COLO668 (cell line): Measurements from ENCODE around the gene AEBP1.

Experiments
- DNase-seq: peaks from one replicate; lab custom pipeline; 2025; ENCODE audit not compliant: unreplicated experiment; lab: John Stamatoyannopoulos, UW

The AEBP1 gene

DNA sequence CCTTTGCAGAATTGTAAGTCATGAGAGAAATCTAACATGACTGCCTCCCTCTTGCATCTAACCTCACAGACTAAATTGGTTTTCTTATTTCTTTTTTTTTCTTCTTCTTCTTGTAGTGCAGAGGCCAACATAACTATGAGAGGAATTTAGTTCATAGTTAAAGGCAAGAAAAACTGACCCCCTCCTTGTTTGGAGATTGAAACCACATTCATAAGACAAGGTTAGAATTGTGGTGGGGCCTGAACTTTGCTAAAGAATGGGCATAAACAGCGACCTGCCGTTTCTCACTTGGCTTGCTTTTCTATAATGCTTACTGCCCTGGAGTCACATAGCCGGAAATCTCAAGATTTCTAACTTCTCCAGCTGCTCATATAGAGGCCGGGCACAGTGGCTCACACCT, 19.4 kb upstream of the AEBP1 start:
- no peak for DNase-seq

DNA sequence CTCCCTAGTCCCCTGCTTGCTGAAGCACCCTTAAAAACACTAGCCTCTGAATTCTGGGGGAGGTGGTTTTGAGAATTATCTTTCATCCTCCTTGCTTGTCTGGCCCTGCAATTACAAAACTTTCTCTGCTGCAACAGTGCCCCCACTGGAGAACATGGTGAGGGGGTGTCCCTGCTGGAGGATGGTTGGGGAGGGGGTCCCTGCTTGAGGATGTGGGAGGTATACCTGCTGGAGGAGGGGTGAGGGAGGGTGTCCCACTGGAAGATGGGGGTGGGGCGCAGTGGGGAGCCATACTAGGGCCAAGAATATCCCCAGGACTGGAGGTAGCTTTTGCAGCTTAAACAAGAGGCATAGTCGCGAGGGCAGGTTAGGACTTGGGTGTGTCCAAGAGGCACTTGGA, 18.6 kb upstream of the AEBP1 start:
- DNase-seq = no peak

DNA sequence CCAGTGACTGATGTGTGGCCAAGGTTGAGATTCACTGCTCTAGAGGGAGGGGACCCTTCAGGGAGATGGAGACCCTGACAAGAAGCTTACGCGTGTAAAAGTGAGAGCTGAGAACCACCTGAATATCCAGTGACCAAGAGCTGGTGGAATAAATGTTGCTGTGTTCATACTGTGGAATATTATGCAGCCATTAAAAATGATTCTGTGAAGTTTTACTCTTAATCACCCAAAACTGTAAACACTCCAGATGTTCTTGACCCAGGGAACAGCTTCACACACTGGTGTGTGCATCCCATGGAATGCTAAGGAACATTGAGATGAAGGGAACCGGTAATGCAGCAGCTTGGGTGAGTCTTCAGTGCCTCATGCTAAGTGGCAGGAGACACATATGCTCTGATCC, 17.5 kb upstream of the AEBP1 start:
- DNase-seq = no peak

DNA sequence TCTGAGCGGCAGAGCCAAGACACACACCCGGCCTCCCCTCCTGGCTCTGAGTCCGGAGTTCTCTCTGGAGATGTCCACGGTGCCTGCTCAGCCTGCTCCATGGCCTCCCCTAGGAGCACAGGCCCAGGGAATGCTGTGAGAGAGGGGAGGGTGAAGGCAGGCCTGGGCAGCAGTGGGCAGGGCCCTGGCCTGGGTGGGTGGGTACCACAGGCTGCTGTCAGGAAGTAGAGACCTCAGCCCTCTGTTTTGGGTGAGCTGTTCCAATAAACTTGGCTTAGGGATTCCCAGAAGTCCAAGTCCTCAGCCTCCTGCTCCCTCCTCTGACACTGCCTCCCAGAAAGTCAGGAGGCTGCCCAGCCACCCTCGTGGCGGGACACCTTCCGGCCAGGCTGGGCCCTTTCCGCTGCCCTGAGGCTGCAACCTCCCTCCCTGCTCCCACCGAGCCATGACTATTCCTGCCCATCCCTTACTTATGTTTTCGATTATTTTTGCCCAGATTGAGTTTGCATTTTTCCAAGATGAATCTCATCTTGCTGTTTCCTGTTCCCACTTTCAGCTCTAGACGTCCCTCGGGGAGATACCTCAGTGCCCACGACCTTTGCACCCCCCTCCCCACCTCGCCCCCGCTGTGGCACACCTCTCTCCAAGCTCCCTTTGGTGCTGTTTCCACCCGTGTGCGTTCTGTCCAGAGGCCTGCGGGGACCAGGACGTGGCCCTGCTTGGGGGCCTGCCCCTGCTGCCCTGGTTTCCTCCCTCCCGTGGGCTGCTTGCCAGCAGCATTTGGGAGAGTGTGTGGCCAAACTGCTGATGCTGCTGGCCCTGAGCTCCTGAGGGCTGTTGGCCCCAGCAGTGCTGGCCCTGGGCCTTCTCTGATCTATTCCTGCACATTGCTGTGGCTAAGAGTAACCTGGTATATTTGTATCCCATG, 16.0 kb upstream of the AEBP1 start:
- no peak for DNase-seq

DNA sequence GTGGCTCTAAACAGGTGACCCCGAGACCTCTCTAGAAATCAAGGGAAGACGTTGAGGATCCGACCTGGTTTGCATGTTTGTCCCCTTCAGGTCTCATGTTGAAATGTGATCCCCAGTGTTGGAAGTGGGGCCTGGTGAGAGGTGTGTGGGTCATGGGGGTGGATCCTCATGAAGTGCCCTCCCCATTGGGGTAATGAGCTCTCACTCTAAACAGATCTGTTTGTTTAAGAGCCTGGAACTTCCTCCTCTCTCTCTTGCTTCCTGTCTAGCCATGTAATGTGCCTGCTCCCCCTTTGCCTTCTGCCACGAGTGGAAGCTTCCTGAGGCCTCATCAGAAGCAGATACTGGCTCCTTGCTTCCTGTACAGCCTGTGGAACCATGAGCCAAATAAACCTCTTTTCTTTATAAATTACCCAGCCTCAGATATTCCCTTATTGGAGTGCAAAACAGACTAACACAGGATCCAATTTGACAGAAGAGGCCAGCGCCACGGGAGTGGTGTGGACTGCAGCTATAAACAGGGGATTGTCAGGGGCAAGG, 11.0 kb upstream of the AEBP1 start:
- DNase-seq = no peak

DNA sequence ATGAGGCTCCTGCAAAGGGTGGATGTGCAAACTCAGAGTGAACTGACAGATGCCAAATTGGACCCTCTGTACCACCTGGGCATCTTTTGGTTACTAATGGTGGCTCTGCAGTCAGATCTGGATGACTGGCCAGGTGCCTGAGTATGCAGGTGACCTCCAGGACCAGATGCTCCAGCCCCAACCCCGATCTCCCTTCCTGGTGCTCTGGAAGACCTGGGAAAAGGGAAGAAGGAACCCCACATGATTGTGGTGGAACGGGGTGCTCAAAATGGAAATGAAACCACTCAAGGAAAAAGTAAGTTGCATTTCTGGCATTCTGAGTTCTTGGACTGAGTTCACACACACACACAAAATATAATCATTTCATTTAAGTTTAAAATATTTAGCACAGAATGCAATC, 9.8 kb upstream of the AEBP1 start:
- no peak for DNase-seq

DNA sequence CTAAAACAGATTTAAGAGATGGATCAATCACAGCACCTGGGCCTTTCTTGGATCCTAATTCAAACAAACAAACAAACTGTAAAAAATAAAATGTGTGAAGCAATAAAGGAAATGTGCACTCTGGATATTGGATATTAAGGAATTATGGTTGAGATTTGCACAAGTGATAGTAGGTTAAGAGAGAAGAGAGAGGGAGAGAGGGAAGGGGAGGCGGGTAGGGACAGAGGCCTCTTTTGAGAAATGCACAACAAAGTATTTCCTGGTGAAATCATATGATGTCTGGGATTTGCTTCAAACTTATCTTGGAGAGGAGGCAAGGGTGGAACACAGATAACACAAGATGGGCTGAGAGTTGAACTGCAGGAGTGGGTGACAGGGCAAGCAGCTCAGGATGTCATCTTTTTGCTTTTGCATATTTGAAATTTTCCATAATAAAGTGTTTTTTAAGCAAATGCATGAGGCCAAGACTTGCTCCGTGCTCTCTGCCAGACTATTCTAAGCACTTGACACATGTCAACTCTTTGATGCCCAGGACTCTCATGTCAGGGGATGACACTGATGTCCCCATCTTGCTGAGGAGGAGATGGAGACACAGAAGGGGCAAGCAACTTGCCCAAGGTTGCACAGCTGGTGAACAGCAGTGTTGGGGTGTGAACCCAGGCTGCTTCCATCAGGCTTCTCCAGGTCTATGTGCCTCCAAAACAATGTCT, 9.1 kb upstream of the AEBP1 start:
- no peak for DNase-seq

DNA sequence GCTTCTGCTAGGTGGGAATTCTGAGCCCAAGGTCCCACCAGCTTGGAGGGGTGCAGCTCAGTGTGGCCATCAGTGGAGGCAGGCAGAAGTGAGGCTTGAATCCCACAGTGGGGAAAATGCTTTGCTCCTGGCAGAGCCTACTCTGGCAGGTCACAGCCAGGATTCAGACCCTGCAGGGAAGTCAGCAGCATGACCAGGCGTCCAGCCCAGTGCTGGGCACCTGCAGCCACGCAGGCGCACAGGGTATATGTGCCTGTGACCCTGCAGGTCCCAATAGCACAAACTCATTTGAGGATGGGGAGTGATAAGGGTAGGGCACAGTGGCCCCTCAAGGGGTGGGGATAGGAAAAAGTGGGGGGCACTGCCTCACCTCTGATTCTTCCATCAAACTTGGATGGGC, 8.4 kb upstream of the AEBP1 start:
- no peak for DNase-seq

DNA sequence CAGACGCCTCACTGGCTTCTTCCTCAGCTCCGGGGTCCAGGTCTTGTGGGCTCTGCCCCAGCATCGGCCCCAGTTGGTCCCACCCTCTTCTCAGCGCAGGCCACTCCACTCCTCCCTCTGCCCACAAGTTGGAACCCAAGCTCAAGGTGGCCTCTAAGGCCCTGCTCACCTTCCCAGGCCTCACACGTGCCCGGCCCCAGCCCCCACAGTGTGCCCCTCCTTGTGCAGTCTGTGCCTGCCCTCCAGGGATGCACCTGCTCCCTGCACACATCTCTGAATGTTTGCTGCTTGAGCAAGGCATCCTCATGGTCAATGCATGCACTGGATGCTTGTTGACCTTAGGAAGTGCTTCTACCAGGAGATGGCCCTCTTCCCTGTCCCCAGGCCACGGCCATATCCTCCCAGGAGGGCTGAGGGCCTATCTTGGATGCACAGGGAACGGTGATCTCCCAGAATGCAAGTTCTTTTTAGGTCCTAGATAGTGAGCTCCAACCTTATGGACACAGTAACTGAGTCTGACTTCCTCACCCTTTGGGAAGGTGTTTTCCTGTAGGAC, 7.7 kb upstream of the AEBP1 start:
- DNase-seq = no peak

DNA sequence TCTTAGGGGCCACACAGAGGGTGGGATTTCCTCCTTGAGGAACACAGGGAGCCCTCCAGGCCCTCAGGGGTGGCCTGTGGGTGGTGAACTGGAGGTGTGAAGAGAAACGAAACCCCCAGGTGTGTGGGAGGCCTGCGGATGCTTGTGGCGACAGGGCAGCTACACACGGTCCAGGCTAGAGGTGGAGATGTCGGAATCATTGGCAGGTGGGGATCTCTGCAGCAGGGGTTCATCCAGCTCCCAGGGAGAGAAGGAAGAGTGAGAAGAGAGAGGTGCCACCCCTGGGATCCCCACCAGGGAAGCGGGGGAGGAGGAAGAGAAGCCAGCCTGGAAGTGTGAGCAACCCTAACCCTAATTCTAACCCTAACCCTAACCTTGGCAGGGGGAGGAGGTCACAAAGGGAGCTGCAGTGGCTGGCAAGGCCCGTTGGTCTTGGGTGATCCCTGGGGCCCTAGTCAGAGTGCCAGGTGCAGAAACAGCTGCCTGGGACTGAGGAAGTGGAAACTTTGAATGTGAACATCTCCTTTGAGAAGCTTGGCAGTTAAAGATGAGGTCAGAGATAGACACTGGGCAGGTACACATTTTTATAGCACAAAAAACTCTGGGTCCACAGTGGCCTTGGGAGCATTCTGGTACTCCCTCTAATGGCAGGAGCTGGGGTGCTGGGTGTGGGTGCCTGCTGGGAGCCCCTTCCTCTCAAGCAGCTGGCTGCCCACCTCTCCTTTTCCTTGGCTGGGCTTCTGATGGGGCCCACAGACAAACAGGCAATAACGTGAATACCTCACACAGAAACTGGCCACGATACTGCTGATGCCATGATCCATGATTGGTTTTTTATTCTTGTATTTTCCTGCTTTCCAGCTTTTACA, 6.8 kb upstream of the AEBP1 start:
- DNase-seq = no peak

DNA sequence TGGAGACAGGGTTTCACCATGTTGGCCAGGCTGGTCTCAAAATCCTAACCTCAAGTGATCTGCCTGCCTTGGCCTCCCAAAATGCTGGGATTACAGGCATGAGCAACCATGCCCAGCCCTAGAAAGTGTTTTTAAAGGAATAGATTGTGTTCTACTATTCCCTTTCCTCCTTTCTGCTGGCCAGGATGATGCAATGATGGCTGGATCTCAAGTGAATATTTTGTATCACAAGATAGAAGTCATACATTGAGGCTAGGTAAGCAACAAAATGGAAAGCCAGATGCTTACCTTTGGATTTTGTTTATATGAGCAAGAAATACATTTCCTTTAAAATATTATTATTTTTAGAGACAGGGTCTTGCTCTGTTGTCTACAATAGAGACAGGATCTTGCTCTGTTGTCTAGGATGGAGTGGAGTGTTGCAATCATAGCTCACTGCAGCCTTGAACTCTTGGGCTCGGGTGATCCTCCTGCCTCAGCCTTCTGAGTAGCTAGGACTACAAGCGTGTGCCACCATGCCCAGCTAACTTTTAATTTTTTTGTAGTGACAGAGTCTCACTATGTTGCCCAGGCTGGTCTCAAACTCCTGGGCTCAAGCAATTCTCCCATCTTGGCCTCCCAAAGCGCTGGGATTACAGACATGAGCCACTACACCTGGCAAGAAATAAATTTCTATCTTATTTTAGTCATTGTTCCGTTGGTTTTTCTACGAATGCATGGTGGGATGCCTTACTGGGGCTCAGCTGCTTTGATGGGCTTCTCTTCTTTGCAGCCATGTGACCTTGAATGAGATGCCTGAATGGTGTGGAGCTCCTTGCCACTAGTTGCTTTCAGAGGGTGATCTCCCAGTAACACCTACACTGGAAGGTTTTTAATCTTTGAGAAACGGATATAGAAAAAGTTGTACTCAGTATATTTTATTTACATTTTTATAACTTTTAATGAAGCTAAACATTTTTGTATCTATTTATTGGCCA, 5.8 kb upstream of the AEBP1 start:
- no peak for DNase-seq

DNA sequence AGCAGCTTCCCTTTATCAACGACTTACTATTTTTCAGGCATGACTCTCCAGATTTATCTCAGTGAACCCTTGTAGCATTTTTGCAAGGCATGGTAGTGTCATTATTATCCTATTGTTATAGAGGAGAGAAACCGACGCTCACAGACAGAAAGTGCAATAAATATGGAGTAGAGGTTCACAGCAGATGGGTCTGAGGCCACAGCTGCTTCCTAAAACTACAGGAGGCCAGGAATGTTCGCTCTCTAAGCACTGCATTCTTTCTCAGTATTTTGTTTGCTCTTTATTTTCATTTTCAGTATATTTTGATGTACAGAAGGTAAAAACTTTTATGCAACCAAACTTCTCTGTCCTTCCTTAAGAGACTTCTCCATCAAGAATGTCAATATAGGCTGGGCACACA, 4.5 kb upstream of the AEBP1 start:
- no peak for DNase-seq

DNA sequence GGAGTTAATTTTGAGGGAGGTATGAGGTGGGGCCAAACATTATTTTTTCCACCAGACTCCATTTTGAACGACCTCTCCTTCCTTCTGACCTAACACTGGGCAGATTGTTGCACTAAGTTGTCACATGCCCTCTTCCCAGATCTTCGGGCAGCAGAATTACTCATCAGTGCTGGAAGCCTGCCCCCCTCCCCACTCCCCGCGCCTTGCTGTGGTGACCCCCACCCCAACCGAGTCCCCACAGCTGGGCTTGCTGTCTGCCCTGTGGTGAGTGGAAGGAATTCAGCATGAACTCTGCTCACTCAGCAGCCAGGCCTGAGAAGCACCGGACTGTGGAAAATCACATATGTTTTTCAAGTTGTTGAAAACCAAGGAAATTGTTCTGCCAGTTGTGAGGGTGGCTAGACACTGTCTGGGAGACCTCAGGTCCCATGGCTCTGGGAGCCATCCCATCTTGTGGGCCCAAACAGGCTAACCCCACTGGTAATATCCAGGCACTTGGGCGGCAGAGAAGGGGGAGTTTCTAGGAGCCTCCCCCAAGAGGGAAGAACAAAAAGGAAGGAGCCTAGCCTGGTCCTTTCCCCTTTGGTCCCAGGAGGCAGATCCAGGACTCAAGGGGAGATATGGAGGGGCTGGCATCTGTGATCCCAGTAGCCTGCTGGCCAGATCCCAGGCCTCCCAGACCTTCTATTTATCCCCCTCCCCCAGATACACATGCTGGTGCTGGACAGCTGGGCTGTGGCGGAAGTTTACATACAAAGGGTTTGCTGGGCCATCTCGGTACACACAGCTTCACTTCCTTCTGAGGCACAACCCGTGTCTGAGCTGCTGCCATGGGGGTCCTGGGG, 3.5 kb upstream of the AEBP1 start:
- DNase-seq = no peak

DNA sequence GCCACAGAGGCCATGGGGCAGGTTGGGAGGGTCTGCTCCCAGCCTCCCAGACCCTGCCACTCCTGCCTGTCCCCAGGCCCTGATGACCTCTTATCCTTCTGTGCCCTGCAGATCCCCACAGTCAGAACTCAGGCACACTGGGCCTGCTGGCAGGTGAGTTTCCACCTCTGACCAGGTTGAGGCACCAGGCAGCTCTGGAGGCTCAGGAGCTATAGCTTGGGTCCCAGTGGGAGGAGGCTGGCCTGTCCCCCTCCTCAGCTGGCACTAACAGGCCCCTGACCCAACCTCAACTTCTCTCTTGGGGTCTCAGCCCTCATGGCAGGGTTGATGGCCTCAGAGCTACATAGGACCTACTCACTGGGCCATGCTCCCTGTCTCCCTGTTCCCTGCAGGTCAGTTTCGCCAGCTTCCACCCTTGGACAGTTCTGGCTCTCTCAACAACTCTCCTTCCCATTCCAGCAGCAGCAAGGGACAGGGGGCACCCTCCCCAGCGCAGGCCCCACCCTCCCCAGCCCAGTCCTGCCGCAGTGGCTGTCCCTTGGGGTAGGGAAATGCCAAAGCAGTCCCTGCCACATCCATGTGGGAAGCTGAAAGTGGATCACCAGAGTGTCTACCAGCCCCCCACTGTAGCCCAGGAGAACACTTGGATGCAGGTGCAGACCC, 2.7 kb upstream of the AEBP1 start:
- DNase-seq = no peak

DNA sequence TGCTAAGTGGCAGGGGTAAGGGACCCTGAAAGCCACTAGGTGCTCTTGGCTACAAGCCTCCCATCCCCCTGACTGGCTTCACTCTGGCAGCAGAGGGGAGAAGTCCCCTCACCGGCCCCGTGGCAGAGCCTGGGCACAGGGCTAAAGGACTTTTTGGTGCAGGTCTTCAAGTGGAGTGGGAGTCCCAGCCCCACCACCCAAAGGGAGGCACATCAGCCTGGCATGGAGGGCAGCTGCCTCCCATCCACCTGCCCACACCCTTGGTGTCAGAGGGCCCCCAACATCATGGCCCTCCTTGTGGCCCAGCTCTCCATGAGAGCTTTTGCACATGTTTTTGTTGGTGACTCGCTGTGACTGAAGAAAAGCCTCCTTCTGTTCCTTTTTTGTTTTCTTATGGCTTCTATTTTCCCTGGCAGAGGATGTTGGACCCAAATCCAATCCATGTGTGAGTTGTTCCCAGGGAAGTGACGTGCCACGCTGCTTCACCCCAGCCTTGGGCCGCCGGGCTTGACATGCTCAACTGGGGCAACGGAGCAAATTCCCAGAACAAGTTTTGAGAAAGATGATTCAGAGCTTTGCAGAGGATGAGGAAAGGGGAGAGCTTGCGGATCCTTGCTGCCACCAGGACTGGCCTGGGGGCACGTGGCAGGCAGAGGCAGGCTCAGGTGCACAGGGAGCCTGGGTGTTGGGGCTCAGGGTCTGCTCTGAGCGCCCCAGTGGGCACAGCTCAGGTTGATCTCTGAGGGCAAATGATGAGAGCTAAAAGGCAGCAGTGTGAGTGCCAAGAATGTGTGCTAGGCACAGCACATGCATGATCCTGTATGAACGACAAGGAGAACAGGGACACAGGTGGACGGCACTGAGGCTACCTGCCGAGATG, 1.9 kb upstream of the AEBP1 start:
- DNase-seq = no peak

DNA sequence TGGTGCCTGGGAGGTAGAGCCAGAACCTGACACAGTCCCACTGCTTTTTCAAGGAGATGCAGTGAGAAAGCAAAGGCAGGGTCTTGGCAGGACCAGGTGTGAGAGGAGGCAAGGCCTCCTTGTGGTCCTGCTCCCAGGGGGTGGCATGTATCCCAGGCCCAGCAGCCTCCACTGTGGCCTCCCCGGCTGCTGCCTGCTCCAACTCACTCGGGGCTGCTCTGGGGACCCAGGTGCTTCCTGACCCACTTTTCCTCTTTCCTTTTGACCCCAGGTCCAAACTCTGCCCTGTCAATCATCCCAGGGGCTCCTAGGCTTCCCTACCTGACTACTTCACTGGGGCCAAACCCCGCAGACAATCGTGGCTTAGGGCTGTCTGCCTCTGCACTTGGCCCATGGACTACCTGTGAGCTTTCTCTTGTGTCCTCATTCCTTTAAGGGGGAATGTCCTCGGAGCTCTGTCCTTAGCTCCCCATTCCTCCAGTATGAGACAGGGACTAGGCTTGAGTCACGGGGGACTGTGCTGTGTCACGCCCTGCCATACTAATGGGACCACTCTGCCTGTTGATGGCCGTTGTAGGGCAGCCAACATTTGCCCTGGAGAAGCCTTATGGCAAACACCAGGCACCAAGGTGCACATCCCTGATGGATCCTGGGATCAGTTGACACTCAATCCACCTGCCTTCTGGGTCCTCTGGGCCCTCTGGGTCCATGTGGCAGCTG, 1.1 kb upstream of the AEBP1 start:
- no peak for DNase-seq

DNA sequence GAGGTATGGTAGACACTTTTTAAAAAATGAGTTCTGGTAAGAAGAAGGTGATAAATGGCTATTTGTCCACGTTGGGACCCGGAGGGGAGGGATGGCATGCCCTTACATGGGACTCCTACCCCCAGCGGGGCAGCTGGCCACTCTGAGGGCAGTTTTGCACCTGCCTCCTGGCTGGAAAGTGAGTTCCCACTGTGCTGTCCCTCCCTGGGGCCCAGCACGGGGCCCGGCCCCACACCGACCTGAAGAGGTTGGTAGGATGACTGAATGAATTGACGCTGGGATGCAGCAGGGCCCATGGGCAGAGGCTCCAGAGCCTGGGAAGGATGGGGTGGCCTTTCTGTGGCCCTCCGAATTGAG, 601 bp upstream of the AEBP1 start:
- no peak for DNase-seq
